ENCODE results near the gene SPINT1. TPM values are rescaled to one million over a fixed set of nuclear protein-coding genes. Genes with fewer than 3 reads are reported as not detected.
A peak's percentile ranks its signal among the peaks of the same experiment; 100 is the strongest.

Gene SPINT1
- total RNA-seq, 2 donors from 2014 or later: 2.5 to 4.1 TPM

DNA sequence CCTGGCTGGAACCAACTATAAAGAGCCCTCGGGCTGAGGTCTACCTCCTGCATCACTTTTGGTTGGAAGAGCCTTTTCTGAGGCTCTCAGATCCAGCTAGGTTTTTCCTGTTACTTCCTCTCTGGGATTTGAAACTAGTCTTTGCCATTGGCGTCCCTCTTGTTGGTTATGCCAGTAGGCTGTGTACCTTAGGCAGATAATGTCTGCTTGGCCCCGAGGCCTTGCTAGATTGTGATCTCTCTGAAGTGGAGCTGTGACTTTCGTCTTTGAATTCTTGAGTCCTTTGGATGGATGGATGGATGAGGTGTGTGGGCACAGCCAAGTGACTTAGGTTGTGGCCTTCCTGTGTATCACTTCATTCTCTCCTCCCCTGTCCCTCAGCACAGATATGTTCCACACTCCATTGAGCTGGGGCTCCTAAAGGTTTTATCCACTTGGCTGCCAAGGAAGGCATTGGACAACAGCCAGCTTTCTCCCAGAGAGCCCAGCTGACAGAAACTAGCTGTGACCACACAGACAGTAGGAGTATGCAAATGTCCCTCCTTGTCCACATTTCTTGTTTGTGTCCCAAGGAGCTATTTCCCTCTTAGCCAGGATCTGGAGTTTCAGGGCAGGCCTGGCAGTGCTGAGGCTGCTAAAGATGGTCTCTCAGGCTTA is 28.7 kb upstream of the SPINT1 start:
- Mint-ChIP-seq H3K4me1 (no peaks in the 10 kb centered on the region), H3K27ac (no peak overlapping the region), H3K27me3 (no peaks in the 10 kb centered on the region), H3K4me3 (peak overlapping the region; percentile 5), H3K36me3 (ENCODE audit: low read depth) (peaks cover 6% of the 10 kb centered on the region)
- DNase-seq (no peak), ATAC-seq (no peak)
- H3K9me3 ChIP-seq (ENCODE audit: control insufficient read depth, low read length, poor library complexity, severe bottlenecking): no peaks in the 10 kb centered on the region

GRCh38 chr15:40819048-40819447 is 24.8 kb upstream of the SPINT1 start:
- no peaks in the 10 kb centered on the region for H3K9me3 ChIP-seq (ENCODE audit: control insufficient read depth, low read length, poor library complexity, severe bottlenecking)
- Mint-ChIP-seq H3K4me3 (no peak overlapping the region), H3K4me1 (no peaks in the 10 kb centered on the region), H3K27me3 (no peaks in the 10 kb centered on the region), H3K36me3 (ENCODE audit: low read depth) (peaks cover 6% of the 10 kb centered on the region), H3K27ac (no peak overlapping the region)
- DNase-seq (no peak), ATAC-seq (no peak)

- no peak overlapping the region for H3K4me3 Mint-ChIP-seq
- no peak overlapping the region for H3K27ac Mint-ChIP-seq
- H3K4me1 Mint-ChIP-seq: no peaks in the 10 kb centered on the region
- H3K27me3 Mint-ChIP-seq: no peaks in the 10 kb centered on the region
- no peak for ATAC-seq
- DNase-seq: no peak
- no peaks in the 10 kb centered on the region for H3K36me3 Mint-ChIP-seq (ENCODE audit: low read depth)
- no peaks in the 10 kb centered on the region for H3K9me3 ChIP-seq (ENCODE audit: control insufficient read depth, low read length, poor library complexity, severe bottlenecking)
Measured at GRCh38 chr15:40821195-40821594, 22.7 kb upstream of the SPINT1 start.

DNA sequence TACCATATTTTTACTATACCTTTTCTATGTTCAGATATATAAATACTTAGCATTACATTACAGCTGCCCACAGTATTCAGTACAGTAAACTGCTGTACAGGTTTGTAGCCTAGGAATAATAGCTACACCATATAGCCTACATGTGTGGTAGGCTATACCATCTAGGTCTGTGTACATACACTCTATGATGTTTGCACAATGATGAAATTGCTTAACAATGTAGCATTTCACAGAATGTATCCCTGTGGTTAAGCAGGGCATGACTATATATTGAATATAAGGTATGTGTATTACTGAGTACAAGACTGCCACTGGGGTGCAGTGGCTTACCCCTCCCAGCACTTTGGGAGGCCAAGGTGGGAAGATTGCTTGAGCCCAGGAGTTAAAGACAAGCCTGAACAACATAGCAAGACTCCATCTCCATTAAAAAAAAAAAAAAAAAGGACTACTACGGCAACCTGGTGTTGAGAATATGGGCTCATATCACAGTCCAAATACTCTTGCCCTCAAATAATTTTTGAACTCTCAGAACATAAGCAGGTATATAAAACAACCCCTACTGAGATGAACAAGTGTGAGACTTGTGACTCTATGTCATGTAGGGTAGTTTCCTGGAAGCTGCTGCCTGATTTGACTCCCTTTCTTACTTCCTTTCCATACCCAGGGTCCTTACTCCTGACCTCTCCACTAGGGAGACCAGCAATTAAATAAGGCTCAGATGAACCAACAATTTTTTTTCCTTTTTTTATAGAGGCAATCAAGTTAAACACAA is 20.1 kb upstream of the SPINT1 start:
- no peaks in the 10 kb centered on the region for H3K4me1 Mint-ChIP-seq

DNA sequence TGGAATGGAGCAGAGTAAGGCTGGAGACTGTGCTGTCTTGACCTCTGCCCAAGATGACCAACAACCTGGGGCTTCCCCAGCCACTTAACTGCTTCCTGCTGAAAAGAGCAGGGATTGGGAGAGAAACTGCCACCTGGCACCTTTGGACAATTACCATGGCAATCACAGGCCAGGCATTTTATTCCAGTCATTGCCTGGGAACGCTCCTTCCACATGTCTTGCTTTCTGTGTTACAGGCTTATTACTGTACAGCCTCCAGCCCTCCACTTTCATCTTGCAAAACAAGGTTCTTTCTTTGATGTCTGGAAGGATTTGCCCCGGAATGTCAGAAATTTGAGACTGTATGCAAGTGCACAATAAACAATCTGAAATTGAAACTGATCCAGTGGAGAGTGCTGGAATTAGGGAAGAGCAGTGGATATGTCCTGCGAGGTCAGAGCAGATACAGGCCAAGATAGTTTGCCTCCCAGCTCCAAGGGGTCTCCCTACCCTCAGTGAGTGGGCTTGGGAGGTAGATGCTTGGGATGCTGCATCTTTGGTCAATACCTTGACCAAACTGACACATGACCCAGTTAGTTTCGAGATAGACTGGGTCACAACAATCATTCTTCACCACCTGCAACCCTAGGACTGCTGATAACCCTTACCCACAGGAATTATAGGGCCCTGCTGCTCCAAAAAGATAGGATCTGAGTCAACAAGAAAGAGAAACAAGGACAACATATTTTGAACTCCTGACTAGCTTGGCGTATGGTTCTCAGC is 18.0 kb upstream of the SPINT1 start:
- no peak overlapping the region for H3K4me3 Mint-ChIP-seq
- H3K9me3 ChIP-seq (ENCODE audit: control insufficient read depth, low read length, poor library complexity, severe bottlenecking): no peaks in the 10 kb centered on the region
- DNase-seq (no peak), ATAC-seq (no peak)
- no peaks in the 10 kb centered on the region for H3K36me3 Mint-ChIP-seq (ENCODE audit: low read depth)
- peaks cover 4% of the 10 kb centered on the region for H3K27me3 Mint-ChIP-seq
- H3K27ac Mint-ChIP-seq: no peak overlapping the region
- H3K4me1 Mint-ChIP-seq: no peaks in the 10 kb centered on the region

More for the DNA sequence above, 20.1 kb upstream of the SPINT1 start:
- Mint-ChIP-seq H3K27ac (no peak overlapping the region), H3K36me3 (ENCODE audit: low read depth) (no peaks in the 10 kb centered on the region), H3K27me3 (peaks cover 4% of the 10 kb centered on the region), H3K4me3 (no peak overlapping the region)
- ATAC-seq (no peak), DNase-seq (no peak)
- H3K9me3 ChIP-seq (ENCODE audit: control insufficient read depth, low read length, poor library complexity, severe bottlenecking): no peaks in the 10 kb centered on the region

GRCh38 chr15:40826423-40827075 is 17.3 kb upstream of the SPINT1 start:
- DNase-seq: no peak
- no peaks in the 10 kb centered on the region for H3K9me3 ChIP-seq (ENCODE audit: control insufficient read depth, low read length, poor library complexity, severe bottlenecking)
- Mint-ChIP-seq H3K27ac (no peak overlapping the region), H3K27me3 (peaks cover 4% of the 10 kb centered on the region), H3K4me3 (no peak overlapping the region), H3K4me1 (no peaks in the 10 kb centered on the region), H3K36me3 (ENCODE audit: low read depth) (peaks cover under 1% of the 10 kb centered on the region)
- no peak for ATAC-seq

GRCh38 chr15:40828447-40829036 is 15.3 kb upstream of the SPINT1 start, which contains the start of gene PPP1R14D:
Gene PPP1R14D (minus strand): TSS chr15:40828708. CDS start chr15:40828641, 67 bp downstream.
- H3K27ac Mint-ChIP-seq: no peak within 1 kb of the TSS
- H3K36me3 Mint-ChIP-seq (ENCODE audit: low read depth): peaks cover 5% of the 10 kb centered on the region
- H3K4me3 Mint-ChIP-seq: no peak within 1 kb of the TSS
- DNase-seq (no peak), ATAC-seq (no peak)
- H3K27me3 Mint-ChIP-seq: peaks cover 4% of the 10 kb centered on the region
- no peaks in the 10 kb centered on the region for H3K9me3 ChIP-seq (ENCODE audit: control insufficient read depth, low read length, poor library complexity, severe bottlenecking)
- no peaks in the 10 kb centered on the region for H3K4me1 Mint-ChIP-seq

DNA sequence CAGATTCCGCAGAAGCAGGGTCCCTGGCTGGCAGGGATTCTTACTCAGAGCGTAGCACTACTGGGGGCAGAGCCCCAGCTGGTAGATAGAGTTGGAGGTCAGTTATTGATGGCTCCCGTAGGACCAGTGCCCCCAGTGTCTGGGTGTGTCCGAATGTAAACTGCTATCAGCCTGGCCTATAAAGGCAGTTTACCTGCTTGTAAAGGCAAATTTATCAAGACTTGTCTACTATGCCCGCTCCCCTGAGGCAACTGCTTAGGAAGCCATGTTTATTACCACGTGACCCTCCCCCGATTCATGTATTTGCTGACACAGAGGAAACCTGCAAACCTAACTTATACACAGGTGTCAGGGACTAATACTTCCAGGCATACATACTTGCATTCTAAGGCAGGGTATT is 14.7 kb upstream of the SPINT1 start:
- no peak for DNase-seq
- peaks cover 5% of the 10 kb centered on the region for H3K36me3 Mint-ChIP-seq (ENCODE audit: low read depth)
- ATAC-seq: no peak
- H3K4me3 Mint-ChIP-seq: no peak overlapping the region
- no peaks in the 10 kb centered on the region for H3K9me3 ChIP-seq (ENCODE audit: control insufficient read depth, low read length, poor library complexity, severe bottlenecking)
- H3K27me3 Mint-ChIP-seq: peaks cover 4% of the 10 kb centered on the region
- H3K4me1 Mint-ChIP-seq: no peaks in the 10 kb centered on the region
- no peak overlapping the region for H3K27ac Mint-ChIP-seq

DNA sequence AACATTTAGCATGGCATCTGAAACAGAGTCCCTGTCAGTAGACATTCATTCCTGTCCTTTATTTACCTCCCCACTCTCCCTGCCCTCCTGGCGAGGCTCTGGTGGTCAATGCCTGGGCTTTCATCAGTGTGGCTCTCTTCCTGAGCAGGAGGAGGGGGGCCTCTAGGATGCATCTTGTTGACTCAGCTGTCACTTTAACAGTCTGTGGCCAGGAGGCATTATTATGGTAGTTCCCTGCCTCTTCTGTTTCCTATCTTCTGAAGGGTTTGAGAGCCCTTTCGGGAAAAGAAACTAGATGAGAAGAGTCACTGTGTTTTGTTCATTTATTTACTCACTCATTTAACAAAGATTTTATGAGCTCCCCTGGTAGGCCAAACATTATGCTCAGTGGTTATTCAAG is 13.0 kb upstream of the SPINT1 start:
- H3K9me3 ChIP-seq (ENCODE audit: control insufficient read depth, low read length, poor library complexity, severe bottlenecking): no peaks in the 10 kb centered on the region
- peaks cover 5% of the 10 kb centered on the region for H3K36me3 Mint-ChIP-seq (ENCODE audit: low read depth)
- H3K27ac Mint-ChIP-seq: no peak overlapping the region
- H3K27me3 Mint-ChIP-seq: peaks cover 4% of the 10 kb centered on the region
- H3K4me1 Mint-ChIP-seq: no peaks in the 10 kb centered on the region
- H3K4me3 Mint-ChIP-seq: no peak overlapping the region
- ATAC-seq (no peak), DNase-seq (no peak)

- Mint-ChIP-seq H3K27ac (no peak overlapping the region), H3K36me3 (ENCODE audit: low read depth) (peaks cover 5% of the 10 kb centered on the region), H3K27me3 (peaks cover 4% of the 10 kb centered on the region), H3K4me1 (no peaks in the 10 kb centered on the region), H3K4me3 (no peak overlapping the region)
- no peak for DNase-seq
- ATAC-seq: no peak
- H3K9me3 ChIP-seq (ENCODE audit: control insufficient read depth, low read length, poor library complexity, severe bottlenecking): no peaks in the 10 kb centered on the region
Measured at GRCh38 chr15:40831861-40832260, 12.0 kb upstream of the SPINT1 start.

GRCh38 chr15:40832903-40833302 is 10.9 kb upstream of the SPINT1 start:
- H3K27me3 Mint-ChIP-seq: peaks cover 4% of the 10 kb centered on the region
- no peak overlapping the region for H3K4me3 Mint-ChIP-seq
- H3K4me1 Mint-ChIP-seq: no peaks in the 10 kb centered on the region
- peaks cover 5% of the 10 kb centered on the region for H3K36me3 Mint-ChIP-seq (ENCODE audit: low read depth)
- H3K9me3 ChIP-seq (ENCODE audit: control insufficient read depth, low read length, poor library complexity, severe bottlenecking): no peaks in the 10 kb centered on the region
- no peak for DNase-seq
- no peak for ATAC-seq
- no peak overlapping the region for H3K27ac Mint-ChIP-seq

DNA sequence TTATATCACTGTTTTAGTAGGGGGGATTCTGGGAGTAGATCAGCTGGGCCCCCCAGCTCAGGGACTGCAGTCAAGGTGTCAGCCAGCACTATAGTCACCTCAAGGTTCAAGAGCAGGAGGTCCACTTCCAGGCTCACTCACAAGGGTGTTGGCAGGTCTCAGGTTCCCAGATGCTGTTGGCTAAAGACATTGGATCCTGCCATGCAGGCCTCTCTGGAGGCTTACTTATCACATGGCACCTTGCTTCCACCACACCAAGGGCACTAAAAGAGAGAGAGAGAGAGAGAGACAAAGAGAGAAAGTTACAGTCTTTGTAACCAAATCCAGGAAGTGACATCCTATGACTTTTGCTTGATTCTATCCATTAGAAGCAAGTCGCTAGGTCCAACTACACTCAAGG is 7.8 kb upstream of the SPINT1 start:
- Mint-ChIP-seq H3K4me1 (no peaks in the 10 kb centered on the region), H3K36me3 (ENCODE audit: low read depth) (peaks cover 5% of the 10 kb centered on the region), H3K27ac (no peak overlapping the region), H3K4me3 (no peak overlapping the region), H3K27me3 (no peaks in the 10 kb centered on the region)
- ATAC-seq (no peak), DNase-seq (no peak)
- no peaks in the 10 kb centered on the region for H3K9me3 ChIP-seq (ENCODE audit: control insufficient read depth, low read length, poor library complexity, severe bottlenecking)

DNA sequence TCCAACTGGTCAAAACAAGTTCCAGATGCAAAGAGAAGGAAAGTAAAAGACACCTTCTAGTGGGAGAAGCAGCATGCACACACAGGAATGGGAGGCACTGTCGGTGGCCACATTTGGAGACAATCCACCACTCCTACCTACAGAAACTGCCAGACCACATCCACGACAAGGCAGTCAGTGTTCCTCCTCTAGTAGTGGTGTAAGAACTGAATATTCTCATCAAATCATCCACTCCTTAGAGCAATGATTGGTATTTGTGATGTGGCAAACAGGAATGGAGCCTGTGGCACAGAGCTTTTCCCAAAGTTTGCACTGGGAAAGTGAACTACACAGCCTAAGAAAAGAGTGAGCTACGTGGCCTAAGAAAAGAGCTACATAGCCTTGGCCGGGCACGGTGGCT is 5.1 kb upstream of the SPINT1 start:
- peaks cover 2% of the 10 kb centered on the region for H3K4me1 Mint-ChIP-seq
- H3K27ac Mint-ChIP-seq: no peak overlapping the region
- no peak for DNase-seq
- H3K36me3 Mint-ChIP-seq (ENCODE audit: low read depth): no peaks in the 10 kb centered on the region
- no peak overlapping the region for H3K4me3 Mint-ChIP-seq
- H3K27me3 Mint-ChIP-seq: no peaks in the 10 kb centered on the region
- no peaks in the 10 kb centered on the region for H3K9me3 ChIP-seq (ENCODE audit: control insufficient read depth, low read length, poor library complexity, severe bottlenecking)
- no peak for ATAC-seq

Data from T-helper 17 cell (primary cell).